Measurements from ENCODE around the gene KCNE2. TPM values are rescaled to one million over a fixed set of nuclear protein-coding genes. Genes with fewer than 3 reads are reported as not detected.

The KCNE2 gene
- total RNA-seq, 1 donor from 2014 or later, result not detected

DNA sequence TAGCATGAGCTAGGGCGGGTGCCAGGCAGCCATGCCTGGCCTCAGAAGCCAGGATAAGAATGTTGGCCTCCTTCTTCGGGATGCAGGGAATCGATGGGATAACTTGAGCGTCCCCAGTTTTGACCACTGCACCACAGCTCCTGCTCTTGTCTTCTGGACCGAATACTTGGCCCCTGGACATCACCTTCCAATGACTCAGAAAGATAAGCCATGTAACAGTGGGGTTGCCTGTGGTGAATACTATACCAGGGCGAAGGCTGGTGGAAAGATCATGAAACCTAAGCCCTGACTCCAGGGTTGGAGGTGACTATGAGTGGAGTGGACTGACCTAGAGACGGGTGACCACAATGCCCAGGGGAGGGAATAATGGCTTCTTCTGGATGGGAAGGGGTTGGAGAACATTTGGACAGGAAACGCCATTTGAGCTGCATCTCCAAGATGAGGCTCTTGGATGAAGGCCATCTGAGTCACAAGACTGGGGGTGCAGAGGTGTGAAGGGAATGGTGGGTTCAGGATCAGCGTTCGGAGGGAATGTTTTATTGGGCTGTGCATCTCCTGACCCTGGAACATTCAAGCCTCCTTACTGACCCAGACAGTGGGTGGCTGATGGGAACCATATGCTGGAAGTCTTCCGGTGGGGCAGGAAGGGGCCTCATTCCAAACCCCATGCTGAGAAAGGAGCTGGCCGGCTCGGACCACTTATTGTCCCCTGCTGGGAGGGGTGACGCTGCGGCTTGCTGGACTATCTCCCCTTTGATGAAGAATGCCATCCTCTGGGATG, 18.5 kb upstream of the KCNE2 start:
- Histone ChIP-seq H3K4me3 (ENCODE audit: low read depth, low read length) (no peak overlapping the region), H3K27me3 (ENCODE audit: control insufficient read depth, insufficient read depth, low read length) (no peaks in the 10 kb centered on the region), H3K36me3 (ENCODE audit: control insufficient read depth, insufficient read depth, low read length) (no peaks in the 10 kb centered on the region)
- TF ChIP-seq CTCF (IDR thresholded peaks at IDR 0.05; ENCODE audit: insufficient read depth, low read length, poor library complexity, severe bottlenecking), result no peak
- DNase-seq (ENCODE audit: low read depth), result no peak

GRCh38 chr21:34345892-34346291, 17.9 kb upstream of the KCNE2 start:
- H3K4me3 ChIP-seq (ENCODE audit: low read depth, low read length), result no peak overlapping the region
- no peaks in the 10 kb centered on the region for H3K27me3 ChIP-seq (ENCODE audit: control insufficient read depth, insufficient read depth, low read length)
- H3K36me3 ChIP-seq (ENCODE audit: control insufficient read depth, insufficient read depth, low read length), result no peaks in the 10 kb centered on the region
- no peak for TF ChIP-seq CTCF (IDR thresholded peaks at IDR 0.05; ENCODE audit: insufficient read depth, low read length, poor library complexity, severe bottlenecking)
- DNase-seq (ENCODE audit: low read depth), result no peak

GRCh38 chr21:34348890-34349519, 14.8 kb upstream of the KCNE2 start:
- no peak for TF ChIP-seq CTCF (IDR thresholded peaks at IDR 0.05; ENCODE audit: insufficient read depth, low read length, poor library complexity, severe bottlenecking)
- H3K4me3 ChIP-seq (ENCODE audit: low read depth, low read length), result no peak overlapping the region
- no peaks in the 10 kb centered on the region for H3K36me3 ChIP-seq (ENCODE audit: control insufficient read depth, insufficient read depth, low read length)
- no peak for DNase-seq (ENCODE audit: low read depth)
- no peaks in the 10 kb centered on the region for H3K27me3 ChIP-seq (ENCODE audit: control insufficient read depth, insufficient read depth, low read length)

DNA sequence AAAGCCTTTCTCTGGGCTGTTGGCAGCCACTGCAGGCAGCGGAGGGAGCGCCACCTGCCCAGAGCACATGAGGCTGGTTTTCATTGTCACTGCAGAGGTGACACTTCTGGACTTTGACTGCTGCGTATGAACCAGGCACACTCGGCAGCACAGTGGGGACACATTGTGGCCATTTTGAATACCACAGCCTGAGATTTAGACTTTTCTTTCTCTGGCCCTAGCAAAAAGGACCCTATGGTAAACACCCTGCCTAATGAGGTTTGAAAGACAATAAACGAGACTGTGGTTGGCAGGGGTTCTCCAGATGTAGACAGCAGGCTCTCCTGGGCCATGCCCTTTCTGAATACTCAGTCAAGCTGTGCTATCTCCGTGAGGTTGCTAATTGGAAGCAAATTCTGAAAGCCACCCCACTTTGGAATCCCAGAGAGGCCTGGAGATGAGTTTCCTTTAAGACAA, 12.0 kb upstream of the KCNE2 start:
- no peak for DNase-seq (ENCODE audit: low read depth)
- TF ChIP-seq CTCF (IDR thresholded peaks at IDR 0.05; ENCODE audit: insufficient read depth, low read length, poor library complexity, severe bottlenecking), result peak; percentile 55
- H3K36me3 ChIP-seq (ENCODE audit: control insufficient read depth, insufficient read depth, low read length), result no peaks in the 10 kb centered on the region
- H3K27me3 ChIP-seq (ENCODE audit: control insufficient read depth, insufficient read depth, low read length), result no peaks in the 10 kb centered on the region
- no peak overlapping the region for H3K4me3 ChIP-seq (ENCODE audit: low read depth, low read length)

DNA sequence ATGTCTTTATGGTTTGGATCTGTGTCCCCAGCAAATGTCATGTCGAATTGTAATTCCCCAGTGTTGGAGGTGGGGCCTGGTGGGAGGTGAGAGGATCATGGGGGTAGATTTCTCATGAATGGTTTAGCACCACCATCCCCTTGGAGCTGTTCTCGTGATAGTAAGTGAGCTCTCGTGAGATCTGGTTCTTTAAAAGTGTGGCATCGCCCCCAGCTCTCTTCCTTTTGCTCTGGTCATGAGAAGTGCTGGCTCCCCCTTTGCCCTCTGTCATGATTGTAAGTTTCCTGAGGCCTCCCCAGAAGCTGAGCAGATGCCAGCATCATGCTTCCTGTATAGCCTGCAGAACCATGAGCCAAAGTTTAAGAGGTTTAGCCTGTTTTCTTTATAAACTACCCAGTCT, 11.2 kb upstream of the KCNE2 start:
- Histone ChIP-seq H3K27me3 (ENCODE audit: control insufficient read depth, insufficient read depth, low read length) (no peaks in the 10 kb centered on the region), H3K4me3 (ENCODE audit: low read depth, low read length) (no peak overlapping the region), H3K36me3 (ENCODE audit: control insufficient read depth, insufficient read depth, low read length) (no peaks in the 10 kb centered on the region)
- TF ChIP-seq CTCF (IDR thresholded peaks at IDR 0.05; ENCODE audit: insufficient read depth, low read length, poor library complexity, severe bottlenecking), result no peak
- DNase-seq (ENCODE audit: low read depth), result no peak
